Epithelial cell of proximal tubule (primary cell): ENCODE data around the gene ERP29. TPM values are rescaled to one million over a fixed set of nuclear protein-coding genes. Genes with fewer than 3 reads are reported as not detected.

Source experiments
- DNase-seq: peaks from one replicate; pipeline ENCODE4 v3.0.0-alpha.2; 2011; ENCODE audit warnings: low read depth
- H3K4me3 ChIP-seq: 2 replicates; pipeline ENCODE4 v1.5.1; 2011; ENCODE audit warnings: low read depth, mild to moderate bottlenecking, low read length
- CTCF ChIP-seq: conservative IDR thresholded peaks from 2 replicates; pipeline ENCODE4 v1.5.1; 2012; ENCODE audit warnings: low read depth, mild to moderate bottlenecking, low read length
- total RNA-seq: library from RNA; depleted of rRNA; stranded (reverse); fragments of >200 nt; gene quantifications from 2 replicates; pipeline ENCODE4 v1.2.3, GENCODE V29; 2015

Gene ERP29
- total RNA-seq, 1 donor from 2014 or later: 67.0 TPM

GRCh38 chr12:112022241-112023016 is 9.2 kb downstream of the ERP29 start:
- DNase-seq: no peak
- no peak overlapping the region for H3K4me3 ChIP-seq
- no peak for TF ChIP-seq CTCF

GRCh38 chr12:112023759-112024396 is 10.7 kb downstream of the ERP29 start:
- TF ChIP-seq CTCF: no peak
- no peak for DNase-seq
- H3K4me3 ChIP-seq: no peak overlapping the region

- TF ChIP-seq CTCF: no peak
- no peak for DNase-seq
Observed at GRCh38 chr12:112025808-112026375, 12.7 kb downstream of the ERP29 start.

GRCh38 chr12:112029301-112029700 is 16.1 kb downstream of the ERP29 start:
- TF ChIP-seq CTCF: no peak
- no peak for DNase-seq
- no peak overlapping the region for H3K4me3 ChIP-seq

More at GRCh38 chr12:112025808-112026375, 12.7 kb downstream of the ERP29 start:
- no peak overlapping the region for H3K4me3 ChIP-seq

- no peak for DNase-seq
- H3K4me3 ChIP-seq: no peak overlapping the region
- TF ChIP-seq CTCF: no peak
Observed at GRCh38 chr12:112031472-112031871, 18.2 kb downstream of the ERP29 start.

GRCh38 chr12:112032292-112032691 is 19.1 kb downstream of the ERP29 start:
- no peak for TF ChIP-seq CTCF
- no peak for DNase-seq
- no peak overlapping the region for H3K4me3 ChIP-seq
